OCI-LY7 (cell line): ENCODE measurements around the gene TM4SF1. TPM values are rescaled to one million over a fixed set of nuclear protein-coding genes. Genes with fewer than 3 reads are reported as not detected.

ENCODE experiments used
- BruUV-seq: library from RNA; stranded (reverse); fragments of 400-500 nt; replicated peaks from 2 replicates; lab custom pipeline; 2021; lab: Mats Ljungman, UMichigan
- CTCF ChIA-PET: fragments of 300-600 bp; sonication (Branson Sonifier 250); formaldehyde crosslinking; loops from one replicate; lab custom pipeline; 2022; ENCODE audit warnings: antibody characterized with exemption; ENCODE audit not compliant: unreplicated experiment; lab: Charles Lee
- POLR2A ChIA-PET: fragments of 300-600 bp; sonication (Branson Sonifier 250); formaldehyde crosslinking; loops from one replicate; lab custom pipeline; 2022; ENCODE audit warnings: antibody characterized with exemption; lab: Charles Lee
- DNase-seq: peaks from one replicate; pipeline ENCODE4 v3.0.0-alpha.2; 2015; ENCODE audit warnings: low spot score
- H2AFZ ChIP-seq: fragments of 200-600 bp; sonication (generic), shearing (Covaris generic); 2 replicates; pipeline ENCODE4 v1.6.1; 2014; ENCODE audit warnings: mild to moderate bottlenecking, antibody characterized with exemption, low read length, moderate library complexity
- H3K27ac ChIP-seq: fragments of 200-600 bp; sonication (generic); 2 replicates; pipeline ENCODE4 v1.5.1; 2014; ENCODE audit warnings: mixed run types, low read depth, mild to moderate bottlenecking, moderate library complexity, low read length, inconsistent platforms; ENCODE audit not compliant: poor library complexity, severe bottlenecking
- H3K36me3 ChIP-seq: fragments of 200-600 bp; sonication (generic); 2 replicates; pipeline ENCODE4 v1.6.1; 2014; ENCODE audit warnings: mild to moderate bottlenecking, antibody characterized with exemption, low read length, moderate library complexity, mixed read lengths; ENCODE audit not compliant: insufficient read depth
- H3K4me1 ChIP-seq: fragments of 200-600 bp; sonication (generic); 2 replicates; pipeline ENCODE4 v1.5.1; 2014; ENCODE audit warnings: mild to moderate bottlenecking, low read length; ENCODE audit not compliant: insufficient read depth, poor library complexity, severe bottlenecking
- H3K4me2 ChIP-seq: fragments of 200-600 bp; sonication (generic); 2 replicates; pipeline ENCODE4 v1.6.1; 2014; ENCODE audit warnings: mild to moderate bottlenecking, low read length
- H3K4me3 ChIP-seq: fragments of 200-600 bp; sonication (generic); 2 replicates; pipeline ENCODE4 v1.5.1; 2014; ENCODE audit warnings: mild to moderate bottlenecking, low read depth, low read length; ENCODE audit not compliant: poor library complexity, severe bottlenecking
- H3K79me2 ChIP-seq: fragments of 200-600 bp; sonication (generic); 2 replicates; pipeline ENCODE4 v1.6.1; 2016; ENCODE audit warnings: low read depth, mild to moderate bottlenecking, low read length, moderate library complexity, mixed read lengths; ENCODE audit not compliant: insufficient read depth
- H3K9me2 ChIP-seq: fragments of 200-600 bp; sonication (generic); 2 replicates; pipeline ENCODE4 v1.6.1; 2016; ENCODE audit warnings: mild to moderate bottlenecking, low read length, mixed read lengths; ENCODE audit not compliant: insufficient read depth
- H3K9me3 ChIP-seq: fragments of 200-600 bp; sonication (generic); 2 replicates; pipeline ENCODE4 v1.6.1; 2014; ENCODE audit warnings: mild to moderate bottlenecking, mixed run types, low read length, mixed read lengths
- H4K20me1 ChIP-seq: fragments of 200-600 bp; sonication (generic); 2 replicates; pipeline ENCODE4 v1.6.1; 2014; ENCODE audit warnings: mild to moderate bottlenecking, antibody characterized with exemption, low read length, moderate library complexity, mixed read lengths; ENCODE audit not compliant: insufficient read depth
- EZH2phosphoT487 ChIP-seq: fragments of 200-600 bp; sonication (generic); IDR thresholded peaks from 2 replicates; pipeline ENCODE4 v1.6.1; 2018; ENCODE audit warnings: low read depth, borderline replicate concordance, mild to moderate bottlenecking, mixed run types, antibody characterized with exemption, low read length, moderate library complexity, mixed read lengths
- intact Hi-C: fragments of 100-400 bp; cut with micrococcal nuclease; formaldehyde crosslinking; loops from one replicate; pipeline ENCODE4 v1.10.0; 2022; ENCODE audit not compliant: unreplicated experiment
- total RNA-seq, 2 experiments: library from RNA; depleted of rRNA in 1 of 2; stranded (reverse); fragments of >200 nt in 1 of 2; shearing (Covaris generic) in 1 of 2; gene quantifications; 2 replicates each; pipeline ENCODE4 v1.2.3, GENCODE V29; 2014 to 2022
- TF ChIP-seq, protein P1 (sequence below): fragments of 200-600 bp; sonication (generic); conservative IDR thresholded peaks from 2 replicates; pipeline ENCODE4 v1.5.1; 2014; ENCODE audit warnings: mild to moderate bottlenecking, antibody characterized with exemption, low read length, moderate library complexity, mixed read lengths

TM4SF1 gene
- total RNA-seq, 2 experiments from 2014 or later, result not detected

DNA sequence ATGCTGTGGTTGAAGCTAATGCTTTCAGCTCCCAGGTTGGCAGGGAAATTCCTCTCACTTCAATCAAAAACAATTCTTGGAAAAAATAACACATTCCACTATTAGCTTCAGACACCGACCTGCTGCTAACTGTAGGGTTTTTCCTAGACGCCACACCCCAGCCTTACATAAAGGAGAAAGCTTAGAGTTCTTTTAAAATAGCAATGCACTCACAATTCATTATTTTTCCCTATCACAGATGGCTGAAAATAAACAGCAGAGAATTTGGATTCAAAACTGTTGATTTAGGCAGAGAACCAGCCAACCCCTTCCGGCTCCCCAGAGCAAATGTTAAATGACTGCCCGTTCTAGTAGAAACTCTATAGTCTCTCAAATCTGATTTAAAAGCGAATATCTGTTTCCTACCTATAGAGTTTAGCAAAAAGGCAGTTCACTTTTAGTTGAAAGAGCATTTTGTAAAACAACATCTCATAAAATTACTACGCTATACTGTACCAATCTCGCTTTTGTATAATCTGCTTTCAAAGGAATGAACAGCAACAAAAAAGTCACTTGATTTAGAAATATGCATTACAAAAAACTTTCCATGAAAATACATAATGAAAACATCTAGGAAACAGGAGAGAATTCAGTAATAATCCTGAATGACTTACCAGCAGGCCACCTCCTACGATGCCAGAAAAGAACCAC lies 586 bp downstream of the TM4SF1 start:
- TF ChIP-seq EZH2phosphoT487, result no peak
- TF ChIP-seq, protein P1, sequence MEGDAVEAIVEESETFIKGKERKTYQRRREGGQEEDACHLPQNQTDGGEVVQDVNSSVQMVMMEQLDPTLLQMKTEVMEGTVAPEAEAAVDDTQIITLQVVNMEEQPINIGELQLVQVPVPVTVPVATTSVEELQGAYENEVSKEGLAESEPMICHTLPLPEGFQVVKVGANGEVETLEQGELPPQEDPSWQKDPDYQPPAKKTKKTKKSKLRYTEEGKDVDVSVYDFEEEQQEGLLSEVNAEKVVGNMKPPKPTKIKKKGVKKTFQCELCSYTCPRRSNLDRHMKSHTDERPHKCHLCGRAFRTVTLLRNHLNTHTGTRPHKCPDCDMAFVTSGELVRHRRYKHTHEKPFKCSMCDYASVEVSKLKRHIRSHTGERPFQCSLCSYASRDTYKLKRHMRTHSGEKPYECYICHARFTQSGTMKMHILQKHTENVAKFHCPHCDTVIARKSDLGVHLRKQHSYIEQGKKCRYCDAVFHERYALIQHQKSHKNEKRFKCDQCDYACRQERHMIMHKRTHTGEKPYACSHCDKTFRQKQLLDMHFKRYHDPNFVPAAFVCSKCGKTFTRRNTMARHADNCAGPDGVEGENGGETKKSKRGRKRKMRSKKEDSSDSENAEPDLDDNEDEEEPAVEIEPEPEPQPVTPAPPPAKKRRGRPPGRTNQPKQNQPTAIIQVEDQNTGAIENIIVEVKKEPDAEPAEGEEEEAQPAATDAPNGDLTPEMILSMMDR, result no peak
- H3K9me3 ChIP-seq, result no peaks in the 10 kb centered on the region
- POLR2A ChIA-PET, result no interaction called here
- no peaks in the 10 kb centered on the region for H3K79me2 ChIP-seq
- no peak overlapping the region for H3K27ac ChIP-seq
- intact Hi-C loops, result loop anchor here (2.0 kb wide), 1 partner anchor 34 kb away; no protein-coding TSS in a partner anchor
- no peak overlapping the region for H3K4me2 ChIP-seq
- H2AFZ ChIP-seq, result no peak overlapping the region
- CTCF ChIA-PET, result no interaction called here
- BruUV-seq, result no TSS peak
- no peaks in the 10 kb centered on the region for H3K36me3 ChIP-seq
- no peaks in the 10 kb centered on the region for H3K4me1 ChIP-seq
- H4K20me1 ChIP-seq, result no peaks in the 10 kb centered on the region
- no peak overlapping the region for H3K4me3 ChIP-seq
- no peaks in the 10 kb centered on the region for H3K9me2 ChIP-seq
- no peak for DNase-seq

DNA sequence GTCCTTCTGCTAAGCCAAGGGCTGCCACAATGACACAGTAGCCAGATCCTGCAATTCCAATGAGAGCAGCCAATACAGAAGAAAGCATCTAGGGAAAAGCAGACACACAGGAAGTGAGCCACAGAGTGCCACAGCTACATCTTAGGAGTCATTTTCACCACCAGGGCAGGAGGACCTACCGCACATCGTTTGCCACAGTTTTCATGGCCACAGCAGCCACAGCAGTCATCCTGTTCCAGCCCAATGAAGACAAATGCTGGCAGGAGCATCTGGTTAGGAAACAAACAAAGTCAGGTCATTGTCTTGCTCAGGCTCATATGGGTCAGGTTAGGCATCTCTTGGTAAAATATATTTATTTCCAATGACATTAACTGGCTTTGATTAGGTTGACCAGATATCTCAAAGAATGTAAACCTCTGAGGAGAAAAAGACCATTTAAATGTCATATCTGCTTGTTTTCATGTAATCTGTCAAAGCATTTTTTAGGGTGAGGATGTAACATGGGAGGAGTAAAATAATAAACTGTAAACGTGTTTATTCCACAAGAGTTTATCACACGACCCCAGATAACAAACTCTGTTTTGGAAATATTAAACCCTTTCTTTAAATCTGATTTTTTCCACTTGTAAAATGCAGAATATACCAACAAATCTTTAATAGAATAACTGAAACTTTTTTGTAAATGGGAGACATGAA lies 1.8 kb downstream of the TM4SF1 start:
- Histone ChIP-seq H2AFZ (no peak overlapping the region), H3K4me2 (no peak overlapping the region), H3K9me3 (no peaks in the 10 kb centered on the region), H3K79me2 (no peaks in the 10 kb centered on the region), H3K27ac (no peak overlapping the region), H3K9me2 (no peaks in the 10 kb centered on the region), H4K20me1 (no peaks in the 10 kb centered on the region), H3K36me3 (no peaks in the 10 kb centered on the region), H3K4me3 (no peak overlapping the region), H3K4me1 (no peaks in the 10 kb centered on the region)
- TF ChIP-seq, protein P1, result no peak
- TF ChIP-seq EZH2phosphoT487, result no peak
- no TSS peak for BruUV-seq
- CTCF ChIA-PET, result no interaction called here
- intact Hi-C loops, result loop anchor here (2.0 kb wide), 1 partner anchor 33 kb away; no protein-coding TSS in a partner anchor
- no peak for DNase-seq
- POLR2A ChIA-PET, result no interaction called here
